ENCODE data around the gene GPR107. TPM values are rescaled to one million over a fixed set of nuclear protein-coding genes. Genes with fewer than 3 reads are reported as not detected.

The GPR107 gene
- total RNA-seq, 1 experiment from 2014 or later: 33.2 TPM

DNA sequence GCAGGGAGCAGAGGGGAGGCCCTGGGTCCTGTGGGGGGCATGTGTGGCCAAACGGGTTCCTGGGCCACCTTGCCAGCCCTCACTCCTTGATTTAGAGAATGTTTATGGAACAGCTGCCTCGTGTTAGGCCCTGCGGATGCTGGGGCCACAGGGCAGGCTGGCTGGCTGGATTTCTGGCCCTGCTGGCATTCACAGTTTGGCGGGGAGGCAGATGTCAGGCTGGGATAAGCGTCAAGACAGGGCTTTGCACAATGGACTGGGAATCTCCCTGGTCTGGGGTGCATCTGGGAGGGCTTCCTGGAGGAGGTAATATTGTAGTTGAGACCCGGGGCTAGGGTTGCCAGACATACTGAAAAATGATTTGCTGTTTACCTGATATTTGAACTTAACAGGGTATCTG lies 132.3 kb downstream of the GPR107 start:
- H3K4me3 Mint-ChIP-seq: no peak overlapping the region
- H3K36me3 Mint-ChIP-seq: no peaks in the 10 kb centered on the region
- TF ChIP-seq ZNF232 (CRISPR knock-in tag; IDR thresholded peaks at IDR 0.05) (no peak), NR2C2 (CRISPR knock-in tag; IDR thresholded peaks at IDR 0.05) (no peak), ZNF281 (CRISPR knock-in tag; IDR thresholded peaks at IDR 0.05) (no peak), ZNF263 (CRISPR knock-in tag; IDR thresholded peaks at IDR 0.05; ENCODE audit: low read depth) (no peak), ARID4B (CRISPR knock-in tag; IDR thresholded peaks at IDR 0.05; ENCODE audit: borderline replicate concordance) (no peak), JUN (CRISPR knock-in tag; IDR thresholded peaks at IDR 0.05) (no peak), NR1H2 (CRISPR knock-in tag; IDR thresholded peaks at IDR 0.05) (no peak), ESRRA (CRISPR knock-in tag; IDR thresholded peaks at IDR 0.05; ENCODE audit: borderline replicate concordance) (no peak)
- TF ChIP-seq, protein P1, sequence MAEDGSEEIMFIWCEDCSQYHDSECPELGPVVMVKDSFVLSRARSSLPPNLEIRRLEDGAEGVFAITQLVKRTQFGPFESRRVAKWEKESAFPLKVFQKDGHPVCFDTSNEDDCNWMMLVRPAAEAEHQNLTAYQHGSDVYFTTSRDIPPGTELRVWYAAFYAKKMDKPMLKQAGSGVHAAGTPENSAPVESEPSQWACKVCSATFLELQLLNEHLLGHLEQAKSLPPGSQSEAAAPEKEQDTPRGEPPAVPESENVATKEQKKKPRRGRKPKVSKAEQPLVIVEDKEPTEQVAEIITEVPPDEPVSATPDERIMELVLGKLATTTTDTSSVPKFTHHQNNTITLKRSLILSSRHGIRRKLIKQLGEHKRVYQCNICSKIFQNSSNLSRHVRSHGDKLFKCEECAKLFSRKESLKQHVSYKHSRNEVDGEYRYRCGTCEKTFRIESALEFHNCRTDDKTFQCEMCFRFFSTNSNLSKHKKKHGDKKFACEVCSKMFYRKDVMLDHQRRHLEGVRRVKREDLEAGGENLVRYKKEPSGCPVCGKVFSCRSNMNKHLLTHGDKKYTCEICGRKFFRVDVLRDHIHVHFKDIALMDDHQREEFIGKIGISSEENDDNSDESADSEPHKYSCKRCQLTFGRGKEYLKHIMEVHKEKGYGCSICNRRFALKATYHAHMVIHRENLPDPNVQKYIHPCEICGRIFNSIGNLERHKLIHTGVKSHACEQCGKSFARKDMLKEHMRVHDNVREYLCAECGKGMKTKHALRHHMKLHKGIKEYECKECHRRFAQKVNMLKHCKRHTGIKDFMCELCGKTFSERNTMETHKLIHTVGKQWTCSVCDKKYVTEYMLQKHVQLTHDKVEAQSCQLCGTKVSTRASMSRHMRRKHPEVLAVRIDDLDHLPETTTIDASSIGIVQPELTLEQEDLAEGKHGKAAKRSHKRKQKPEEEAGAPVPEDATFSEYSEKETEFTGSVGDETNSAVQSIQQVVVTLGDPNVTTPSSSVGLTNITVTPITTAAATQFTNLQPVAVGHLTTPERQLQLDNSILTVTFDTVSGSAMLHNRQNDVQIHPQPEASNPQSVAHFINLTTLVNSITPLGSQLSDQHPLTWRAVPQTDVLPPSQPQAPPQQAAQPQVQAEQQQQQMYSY (CRISPR knock-in tag; IDR thresholded peaks at IDR 0.05): no peak
- TF ChIP-seq, protein P2, sequence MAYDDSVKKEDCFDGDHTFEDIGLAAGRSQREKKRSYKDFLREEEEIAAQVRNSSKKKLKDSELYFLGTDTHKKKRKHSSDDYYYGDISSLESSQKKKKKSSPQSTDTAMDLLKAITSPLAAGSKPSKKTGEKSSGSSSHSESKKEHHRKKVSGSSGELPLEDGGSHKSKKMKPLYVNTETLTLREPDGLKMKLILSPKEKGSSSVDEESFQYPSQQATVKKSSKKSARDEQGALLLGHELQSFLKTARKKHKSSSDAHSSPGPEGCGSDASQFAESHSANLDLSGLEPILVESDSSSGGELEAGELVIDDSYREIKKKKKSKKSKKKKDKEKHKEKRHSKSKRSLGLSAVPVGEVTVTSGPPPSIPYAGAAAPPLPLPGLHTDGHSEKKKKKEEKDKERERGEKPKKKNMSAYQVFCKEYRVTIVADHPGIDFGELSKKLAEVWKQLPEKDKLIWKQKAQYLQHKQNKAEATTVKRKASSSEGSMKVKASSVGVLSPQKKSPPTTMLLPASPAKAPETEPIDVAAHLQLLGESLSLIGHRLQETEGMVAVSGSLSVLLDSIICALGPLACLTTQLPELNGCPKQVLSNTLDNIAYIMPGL (CRISPR knock-in tag; IDR thresholded peaks at IDR 0.05): no peak
- TF ChIP-seq, protein P3, sequence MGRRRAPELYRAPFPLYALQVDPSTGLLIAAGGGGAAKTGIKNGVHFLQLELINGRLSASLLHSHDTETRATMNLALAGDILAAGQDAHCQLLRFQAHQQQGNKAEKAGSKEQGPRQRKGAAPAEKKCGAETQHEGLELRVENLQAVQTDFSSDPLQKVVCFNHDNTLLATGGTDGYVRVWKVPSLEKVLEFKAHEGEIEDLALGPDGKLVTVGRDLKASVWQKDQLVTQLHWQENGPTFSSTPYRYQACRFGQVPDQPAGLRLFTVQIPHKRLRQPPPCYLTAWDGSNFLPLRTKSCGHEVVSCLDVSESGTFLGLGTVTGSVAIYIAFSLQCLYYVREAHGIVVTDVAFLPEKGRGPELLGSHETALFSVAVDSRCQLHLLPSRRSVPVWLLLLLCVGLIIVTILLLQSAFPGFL (CRISPR knock-in tag; IDR thresholded peaks at IDR 0.05; ENCODE audit: borderline replicate concordance): no peak
- peak overlapping the region; percentile 52 for H3K27ac Mint-ChIP-seq
- H3K9me3 Mint-ChIP-seq: no peaks in the 10 kb centered on the region
- ChIA-PET POLR2A (no interaction called here), CTCF (interaction anchor here (0.7 to 3.2 kb wide), 8 partner anchors 8 to 57 kb away, joined by 3 to 17 read pairs (median 4); no protein-coding TSS in a partner anchor)
- ATAC-seq (no peak), DNase-seq (ENCODE audit: low spot score) (no peak)
- no peaks in the 10 kb centered on the region for H3K27me3 Mint-ChIP-seq (ENCODE audit: low read depth)
- H3K4me1 Mint-ChIP-seq: peaks cover 31% of the 10 kb centered on the region

All from WTC11 (cell line).